ENCODE measurements around the gene DLGAP1. TPM values are rescaled to one million over a fixed set of nuclear protein-coding genes. Genes with fewer than 3 reads are reported as not detected.

Gene DLGAP1
- total RNA-seq, 4 donors from 2014 or later = 1.2 to 1.4 (median 1.4) TPM

DNA sequence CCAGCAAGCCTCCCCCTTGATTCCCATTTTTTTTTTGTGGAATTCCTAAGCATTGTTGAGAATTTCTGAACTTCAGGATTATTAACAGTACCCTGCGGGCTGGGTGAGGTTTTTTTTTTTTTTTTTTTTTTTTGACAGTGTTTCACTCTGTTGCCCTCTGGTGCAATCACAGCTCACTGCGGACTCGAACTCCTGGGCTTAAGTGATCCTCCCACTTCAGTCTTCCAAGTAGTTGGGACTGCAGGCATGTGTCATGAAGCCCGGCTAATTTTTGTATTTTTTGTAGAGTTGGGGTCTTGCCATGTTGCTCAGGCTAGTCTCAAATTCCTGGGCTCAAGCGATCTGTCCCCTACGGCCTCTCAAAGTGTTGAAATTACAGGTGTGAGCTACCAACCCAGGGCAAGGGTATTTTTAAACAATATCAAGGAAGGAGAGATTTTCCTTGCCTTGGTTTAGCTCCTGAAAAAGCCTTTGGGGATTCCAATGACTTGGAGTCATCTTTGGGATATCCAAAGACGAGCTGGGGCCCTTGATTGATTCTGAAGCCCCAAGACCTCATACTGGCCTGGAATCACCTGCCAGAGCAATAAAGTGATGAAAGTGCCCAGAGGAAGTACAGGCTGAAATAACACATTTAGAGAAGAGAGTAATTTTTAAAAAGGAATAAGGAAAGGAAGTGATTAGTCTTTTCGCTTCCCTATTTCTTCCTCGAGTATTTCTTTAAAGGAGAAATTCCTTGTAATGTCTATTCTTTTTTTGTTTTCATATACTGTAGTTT is 764.9 kb downstream of the DLGAP1 start:
- intact Hi-C loops (cut with DNase I) = no loop called here
- DNase-seq (ENCODE audit: extremely low spot score) = peak; percentile 64
- Histone ChIP-seq H3K9me3 (peaks cover 0 to 6% (median 0%) of the 10 kb centered on the region in 4 donors), H3K36me3 (no peaks in the 10 kb centered on the region), H3K4me1 (no peaks in the 10 kb centered on the region), H3K27ac (replicated peaks in 1 of 4) (no peak overlapping the region), H3K27me3 (no peaks in the 10 kb centered on the region), H3K4me3 (no peak overlapping the region)
- no peak for TF ChIP-seq POLR2AphosphoS5 (IDR thresholded peaks at IDR 0.05)
- no peak for TF ChIP-seq POLR2A (IDR thresholded peaks at IDR 0.05; ENCODE audit: low read depth)
- TF ChIP-seq CTCF (IDR thresholded peaks at IDR 0.05) = no peak
- TF ChIP-seq EP300 (IDR thresholded peaks at IDR 0.05) = no peak
- WGBS = 75% methylated on average over 9 of the region's 9 CpGs

GRCh38 chr18:3689091-3689490 is 766.0 kb downstream of the DLGAP1 start:
- WGBS = 46% methylated on average over 3 of the region's 3 CpGs
- TF ChIP-seq POLR2AphosphoS5 (IDR thresholded peaks at IDR 0.05) (no peak), EP300 (IDR thresholded peaks at IDR 0.05) (no peak), CTCF (IDR thresholded peaks at IDR 0.05) (no peak)
- Histone ChIP-seq H3K27ac (replicated peaks in 1 of 4) (no peak overlapping the region), H3K4me3 (no peak overlapping the region), H3K4me1 (no peaks in the 10 kb centered on the region), H3K36me3 (no peaks in the 10 kb centered on the region), H3K9me3 (peaks cover 0 to 6% (median 0%) of the 10 kb centered on the region in 4 donors), H3K27me3 (no peaks in the 10 kb centered on the region)
- DNase-seq (ENCODE audit: extremely low spot score) = peak; percentile 10
- intact Hi-C loops (cut with DNase I) = no loop called here

DNA sequence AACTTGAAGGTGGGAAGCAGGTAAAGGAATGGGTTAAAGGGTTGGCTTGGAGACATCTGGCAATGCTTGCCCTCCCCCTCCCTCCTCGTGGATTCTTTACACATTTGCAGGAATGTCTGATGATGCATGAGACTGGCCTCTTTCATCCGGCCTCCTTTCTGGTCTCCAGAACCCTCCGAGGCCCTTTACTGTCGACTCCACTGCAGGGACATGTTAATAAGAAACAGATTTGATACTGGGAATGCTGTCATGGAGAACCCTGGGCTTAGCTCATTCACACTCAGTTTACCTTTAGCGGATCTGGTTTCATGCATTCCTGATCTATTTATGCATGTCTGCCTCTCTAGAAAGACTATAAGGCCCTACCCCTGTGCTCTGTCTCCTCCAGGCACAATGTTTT is 766.4 kb downstream of the DLGAP1 start:
- no peaks in the 10 kb centered on the region for H3K36me3 ChIP-seq
- TF ChIP-seq EP300 (IDR thresholded peaks at IDR 0.05) = no peak
- no peak for TF ChIP-seq POLR2AphosphoS5 (IDR thresholded peaks at IDR 0.05)
- TF ChIP-seq CTCF (IDR thresholded peaks at IDR 0.05) = no peak
- no peak for TF ChIP-seq POLR2A (IDR thresholded peaks at IDR 0.05; ENCODE audit: low read depth)
- intact Hi-C loops (cut with DNase I) = no loop called here
- no peak overlapping the region for H3K27ac ChIP-seq (replicated peaks in 1 of 4)
- no peaks in the 10 kb centered on the region for H3K4me1 ChIP-seq
- WGBS = 21% methylated on average over 5 of the region's 5 CpGs
- no peak overlapping the region for H3K4me3 ChIP-seq
- peak; percentile 39 for DNase-seq (ENCODE audit: extremely low spot score)
- H3K27me3 ChIP-seq = no peaks in the 10 kb centered on the region
- H3K9me3 ChIP-seq = peaks cover 0 to 6% (median 0%) of the 10 kb centered on the region in 4 donors

DNA sequence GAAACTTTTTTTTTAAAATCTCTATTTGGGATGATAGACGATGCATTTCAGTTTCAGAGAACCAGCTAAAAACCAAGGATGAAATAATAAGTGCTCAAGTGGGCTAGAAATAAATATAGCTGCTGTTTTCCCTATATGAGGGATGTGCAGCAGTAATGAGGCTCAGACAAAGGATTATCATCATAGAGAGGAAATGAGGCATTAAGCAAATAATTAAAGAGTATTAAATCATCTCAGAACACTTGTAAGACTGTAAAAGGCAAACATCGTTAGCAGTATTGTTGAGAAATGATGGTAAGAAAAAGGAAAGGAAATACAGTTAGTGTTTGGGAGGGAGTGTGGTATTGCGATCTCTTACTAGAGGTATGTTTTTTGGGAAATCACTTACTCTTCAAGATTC is 771.6 kb downstream of the DLGAP1 start:
- Histone ChIP-seq H3K4me3 (no peak overlapping the region), H3K27ac (replicated peaks in 1 of 4) (no peak overlapping the region), H3K27me3 (no peaks in the 10 kb centered on the region), H3K9me3 (peaks cover 0 to 6% (median 0%) of the 10 kb centered on the region in 4 donors), H3K4me1 (no peaks in the 10 kb centered on the region), H3K36me3 (no peaks in the 10 kb centered on the region)
- no peak for TF ChIP-seq POLR2AphosphoS5 (IDR thresholded peaks at IDR 0.05)
- TF ChIP-seq CTCF (IDR thresholded peaks at IDR 0.05) = no peak
- no peak for TF ChIP-seq EP300 (IDR thresholded peaks at IDR 0.05)
- TF ChIP-seq POLR2A (IDR thresholded peaks at IDR 0.05; ENCODE audit: low read depth) = no peak
- intact Hi-C loops (cut with DNase I) = no loop called here
- no peak for DNase-seq (ENCODE audit: extremely low spot score)
- 71% methylated on average over 3 of the region's 3 CpGs for WGBS
